K562 (cell line): Measurements from ENCODE around the gene SCN1B. TPM values are rescaled to one million over a fixed set of nuclear protein-coding genes. Genes with fewer than 3 reads are reported as not detected.

Experiments
- ATAC-seq: fragments of 200-7000 bp; cut with Tn5 transposase; 3 replicates; pipeline ENCODE4 v1.9.1; 2020; ENCODE audit warnings: moderate library complexity
- BruUV-seq: library from RNA; stranded (reverse); fragments of 400-500 nt; replicated peaks from 2 replicates; lab custom pipeline; 2021; lab: Mats Ljungman, UMichigan
- CTCF ChIA-PET: fragments of 300-600 bp; formaldehyde crosslinking; extraction: SDS; loops from one replicate; lab custom pipeline; 2021; ENCODE audit warnings: low intra/inter-chr PET ratio; lab: Yijun Ruan, JAX
- POLR2A ChIA-PET: fragments of 300-600, 350-650 bp; sonication (Branson Sonifier 250); formaldehyde crosslinking; extraction: SDS; loops from one replicate; lab custom pipeline; 2021; ENCODE audit warnings: antibody characterized with exemption, inconsistent platforms; lab: Yijun Ruan, JAX
- DNase-seq, 4 experiments: peaks; one replicate each; pipeline versions ENCODE4 v3.0.0 to v3.0.0-alpha.2; 2011 to 2018; ENCODE audit warnings: low spot score in 3 of 4, mixed read lengths in 3 of 4; ENCODE audit errors: extremely low read depth in 1 of 4
- FAIRE-seq: peaks from 2 replicates; lab custom pipeline; 2011; peaks lifted over from hg19 to GRCh38; lab: Jason Lieb, UNC
- H2AFZ ChIP-seq: 2 replicates; pipeline ENCODE4 v1.6.0; 2011; ENCODE audit warnings: low read depth, low read length, control low read depth, inconsistent platforms
- H3K27ac ChIP-seq: fragments of 200-600 bp; 3 replicates; pipeline ENCODE4 v1.8.0; 2011; ENCODE audit warnings: low read depth, mild to moderate bottlenecking, control low read depth, inconsistent platforms, low read length, moderate library complexity, mixed read lengths; ENCODE audit errors: extremely low read depth
- H3K27me3 ChIP-seq, 2 experiments: fragments of 300-600 bp in 1 of 2; 2 replicates in 1 of 2; 3 replicates in 1 of 2; pipeline versions ENCODE4 v1.6.0 to v1.8.0; 2011; ENCODE audit warnings: inconsistent platforms in 2 of 2, low read length in 2 of 2, mild to moderate bottlenecking in 1 of 2, mixed read lengths in 1 of 2, moderate library complexity in 1 of 2; ENCODE audit not compliant: control insufficient read depth in 2 of 2, insufficient read depth in 2 of 2
- H3K36me3 ChIP-seq: fragments of 300-600 bp; 3 replicates; pipeline ENCODE4 v1.8.0; 2011; ENCODE audit warnings: mild to moderate bottlenecking, low read length, inconsistent platforms; ENCODE audit not compliant: control insufficient read depth, insufficient read depth
- H3K4me1 ChIP-seq, 2 experiments: fragments of 200-600 bp in 1 of 2; replicated peaks in 1 of 2; 2 replicates in 1 of 2; 3 replicates in 1 of 2; pipeline versions ENCODE4 v1.5.1 to v1.8.0; 2011; ENCODE audit warnings: inconsistent platforms in 2 of 2, low read length in 2 of 2, mild to moderate bottlenecking in 1 of 2, mixed read lengths in 1 of 2, moderate library complexity in 1 of 2; ENCODE audit not compliant: control insufficient read depth in 2 of 2, insufficient read depth in 2 of 2
- H3K4me2 ChIP-seq: 2 replicates; pipeline ENCODE4 v1.6.1; 2011; ENCODE audit warnings: low read length, control low read depth, inconsistent platforms, mixed read lengths; ENCODE audit not compliant: insufficient read depth
- H3K4me3 ChIP-seq: fragments of 200-600 bp; sonication (generic), shearing (Covaris generic); 2 replicates; pipeline ENCODE4 v1.5.1; 2016; ENCODE audit warnings: control low read depth, inconsistent platforms
- H3K79me2 ChIP-seq: fragments of 200-600 bp; 3 replicates; pipeline ENCODE4 v1.8.0; 2011; ENCODE audit warnings: low read length, inconsistent platforms; ENCODE audit not compliant: control insufficient read depth, insufficient read depth
- H3K9ac ChIP-seq, 2 experiments: 2 replicates each; pipeline versions ENCODE4 v1.6.0 to v1.6.1; 2011; ENCODE audit warnings: low read depth in 2 of 2, low read length in 2 of 2, control low read depth in 1 of 2, inconsistent platforms in 1 of 2, mild to moderate bottlenecking in 1 of 2, mixed read lengths in 1 of 2; ENCODE audit not compliant: insufficient read depth in 1 of 2
- H3K9me1 ChIP-seq: one replicate; pipeline ENCODE4 v1.6.0; 2011; ENCODE audit warnings: inconsistent platforms, mild to moderate bottlenecking, low read length, moderate library complexity; ENCODE audit not compliant: control insufficient read depth, insufficient read depth
- H3K9me3 ChIP-seq: replicated peaks from 2 replicates; pipeline ENCODE4 v1.5.1; 2011; ENCODE audit warnings: low read depth, low read length, inconsistent platforms; ENCODE audit not compliant: control insufficient read depth, insufficient read depth
- H4K20me1 ChIP-seq: replicated peaks from 2 replicates; pipeline ENCODE4 v1.6.1; 2011; ENCODE audit warnings: low read length, inconsistent platforms, mixed read lengths; ENCODE audit not compliant: control insufficient read depth, insufficient read depth
- ARHGAP35 ChIP-seq: fragments of 450-650 bp; IDR thresholded peaks from 2 replicates; pipeline ENCODE4 v1.6.1; 2018; ENCODE audit not compliant: partially characterized antibody
- CBFB ChIP-seq: sonication (generic); formaldehyde crosslinking; IDR thresholded peaks from 2 replicates; pipeline ENCODE4 v1.4.0; 2020; ENCODE audit warnings: mild to moderate bottlenecking, missing genetic modification reagents
- ETS1 ChIP-seq: conservative IDR thresholded peaks from 2 replicates; pipeline ENCODE4 v1.6.1; 2011; ENCODE audit warnings: low read depth, mild to moderate bottlenecking, low read length; ENCODE audit not compliant: control insufficient read depth
- HSF4 ChIP-seq: fragments of 250-450 bp; sonication (Bioruptor Pico); IDR thresholded peaks from 2 replicates; pipeline ENCODE4 v2.1.2; 2022; ENCODE audit warnings: mild to moderate bottlenecking, moderate library complexity, borderline replicate concordance
- KAT7 ChIP-seq: sonication (generic); formaldehyde crosslinking; IDR thresholded peaks from 2 replicates; pipeline ENCODE4 v1.8.0; 2022; ENCODE audit warnings: missing genetic modification reagents, mild to moderate bottlenecking, borderline replicate concordance
- KDM1A ChIP-seq, 2 experiments: fragments of 450-650 bp; IDR thresholded peaks; 2 replicates each; pipeline ENCODE4 v1.6.1; 2016; ENCODE audit warnings: mild to moderate bottlenecking in 2 of 2
- MITF ChIP-seq: IDR thresholded peaks from 2 replicates; pipeline ENCODE4 v1.6.1; 2014; ENCODE audit warnings: antibody characterized with exemption
- NCOA6 ChIP-seq: fragments of 450-650 bp; IDR thresholded peaks from 2 replicates; pipeline ENCODE4 v1.6.1; 2017; ENCODE audit warnings: mild to moderate bottlenecking
- PHTF2 ChIP-seq: fragments of 250-450 bp; sonication (Bioruptor Pico); IDR thresholded peaks from 2 replicates; pipeline ENCODE4 v1.5.0; 2021; ENCODE audit warnings: mild to moderate bottlenecking
- POLR2G ChIP-seq: fragments of 200-400 bp; formaldehyde crosslinking; IDR thresholded peaks from 2 replicates; pipeline ENCODE4 v1.6.1; 2017; ENCODE audit warnings: low read depth, mild to moderate bottlenecking, antibody characterized with exemption, low read length, moderate library complexity
- RBFOX2 ChIP-seq: fragments of 200-400 bp; formaldehyde crosslinking; IDR thresholded peaks from 2 replicates; pipeline ENCODE4 v1.6.1; 2017; ENCODE audit warnings: low read depth, mild to moderate bottlenecking, low read length, moderate library complexity
- RBM34 ChIP-seq: fragments of 200-400 bp; formaldehyde crosslinking; IDR thresholded peaks from 2 replicates; pipeline ENCODE4 v1.6.1; 2018; ENCODE audit warnings: low read length, borderline replicate concordance; ENCODE audit not compliant: insufficient read depth
- RFX5 ChIP-seq: IDR thresholded peaks from 2 replicates; pipeline ENCODE4 v1.6.1; 2011; ENCODE audit warnings: low read depth, mild to moderate bottlenecking, improper control_type of control experiment, low read length
- SRSF7 ChIP-seq: fragments of 200-400 bp; formaldehyde crosslinking; optimal IDR thresholded peaks from 2 replicates; pipeline ENCODE3; 2017; ENCODE audit warnings: mild to moderate bottlenecking, low read depth, low read length
- TCF15 ChIP-seq: fragments of 250-450 bp; sonication (Bioruptor Pico); IDR thresholded peaks from 2 replicates; pipeline ENCODE4 v1.8.0; 2022; ENCODE audit warnings: moderate library complexity, mild to moderate bottlenecking, inconsistent platforms
- ZC3H11A ChIP-seq: IDR thresholded peaks from 2 replicates; pipeline ENCODE4 v1.6.1; 2012; ENCODE audit warnings: low read depth, low read length, improper control_type of control experiment
- ZNF511 ChIP-seq: sonication (generic); formaldehyde crosslinking; IDR thresholded peaks from 2 replicates; pipeline ENCODE4 v1.8.0; 2022; ENCODE audit warnings: mild to moderate bottlenecking, missing genetic modification reagents
- WGBS: fragments of 100-300 bp; shearing (Covaris generic); methylation state at CpG from one replicate; pipeline ENCODE4 v1.1.6; 2016; ENCODE audit warnings: low coverage, mixed read lengths; ENCODE audit not compliant: insufficient coverage; ENCODE audit errors: missing lambda C conversion rate; 5-methylcytosine and 5-hydroxymethylcytosine counted together
- in situ Hi-C: fragments of 300-500 bp; cut with MboI; formaldehyde crosslinking; loops from 4 replicates; pipeline ENCODE4 v1.15.0; 2018; ENCODE audit warnings: inconsistent platforms, mixed read lengths
- intact Hi-C: fragments of 100-400 bp; cut with micrococcal nuclease; formaldehyde crosslinking; loops from 2 replicates; pipeline ENCODE4 v1.14.2; 2022
- polyA plus RNA-seq, 8 experiments: library from polyadenylated mRNA; depleted of rRNA in 4 of 8; stranded (reverse) in 5 of 8; unstranded in 3 of 8; fragments of >200 nt; fragmentation: Nextera tagmentation in 2 of 8; fragmentation: Illumina TruSeq in 1 of 8; extraction: Ambion mirVana in 2 of 8; extraction: Trizol in 1 of 8; gene quantifications; 2 replicates each; pipeline versions ENCODE4 v1.2.1 to v1.2.3, GENCODE V29; 2011 to 2014; ENCODE audit warnings: inconsistent platforms in 1 of 8, missing spikeins in 1 of 8
- total RNA-seq, 7 experiments: library from RNA; depleted of rRNA in 6 of 7; stranded (reverse); fragments of >200 nt in 6 of 7; fragmentation: Illumina TruSeq in 2 of 7; extraction: Trizol in 2 of 7; gene quantifications; 2 replicates each; pipeline versions ENCODE4 v1.2.1 to v1.2.3, GENCODE V29; 2011 to 2021; ENCODE audit warnings: low replicate concordance in 1 of 7

Gene SCN1B
- total and polyA plus RNA-seq, 9 of the 15 experiments (the other 6 are each of a cell fraction or from before 2014, with no cell fraction given): 0.03 to 2.5 (median 0.91) TPM

- no peaks in the 10 kb centered on the region for H3K9me3 ChIP-seq
- FAIRE-seq (no peak), ATAC-seq (no peak), DNase-seq (no peak)
- BruUV-seq: no TSS peak
- in situ Hi-C loops: no loop called here
- 95% methylated on average over 13 of the region's 16 CpGs for WGBS
- CTCF ChIA-PET: no interaction called here
- POLR2A ChIA-PET: interaction anchor here (0.8 to 3.9 kb wide), 3 partner anchors 9 to 89 kb away, joined by 3 to 18 read pairs (median 3); no protein-coding TSS in a partner anchor
- H3K4me2 ChIP-seq: no peak overlapping the region
- peaks cover 4% of the 10 kb centered on the region for H3K9me1 ChIP-seq
- no peak overlapping the region for H3K4me3 ChIP-seq
- H3K9ac ChIP-seq: no peak overlapping the region
- no peaks in the 10 kb centered on the region for H3K27me3 ChIP-seq
- peaks cover 0 to 22% of the 10 kb centered on the region in 2 experiments; a peak in 2 of 5 replicates for H3K4me1 ChIP-seq
- H3K36me3 ChIP-seq: peaks cover 93% of the 10 kb centered on the region
- H4K20me1 ChIP-seq: no peaks in the 10 kb centered on the region
- no peak overlapping the region for H2AFZ ChIP-seq
- no peak overlapping the region for H3K27ac ChIP-seq
- no peaks in the 10 kb centered on the region for H3K79me2 ChIP-seq
- intact Hi-C loops: no loop called here
- TF ChIP-seq ZC3H11A (no peak), KDM1A (IDR thresholded peaks at IDR 0.05) (peak; percentile 34 to 66; a peak in 3 of 4 replicates), RFX5 (no peak), POLR2G (peak; percentile 51; the same call in 1 of the 2 replicates), RBM34 (no peak), HSF4 (CRISPR knock-in tag) (no peak), ETS1 (no peak), ZNF511 (CRISPR knock-in tag) (no peak), SRSF7 (no peak), RBFOX2 (0 out of 2 replicates have a peak, but pooled peaks have one; percentile 30), KAT7 (CRISPR knock-in tag) (no peak), CBFB (CRISPR knock-in tag) (no peak), PHTF2 (no peak), NCOA6 (no peak), TCF15 (no peak), MITF (no peak), ARHGAP35 (no peak)
These were observed 14.9 kb upstream of the SCN1B start for GRCh38 chr19:35015270-35015953.
